ENCODE measurements around the gene NPAS2. TPM values are rescaled to one million over a fixed set of nuclear protein-coding genes. Genes with fewer than 3 reads are reported as not detected.
A peak's percentile ranks its signal among the peaks of the same experiment; 100 is the strongest.

Gene NPAS2
- total and polyA plus RNA-seq, 2 experiments from 2014 or later, result 0.55 to 0.89 TPM

GRCh38 chr2:100868083-100868482, 48.1 kb downstream of the NPAS2 start:
- Histone ChIP-seq H3K9me3 (ENCODE audit: low read depth) (no peaks in the 10 kb centered on the region), H3K4me1 (ENCODE audit: low read depth) (no peaks in the 10 kb centered on the region), H3K4me3 (no peak overlapping the region), H3K27ac (no peak overlapping the region), H3K36me3 (no peaks in the 10 kb centered on the region), H3K27me3 (no peaks in the 10 kb centered on the region)
- TF ChIP-seq CTCF (IDR thresholded peaks at IDR 0.05; ENCODE audit: low read depth, low read length), result no peak
- DNase-seq (ENCODE audit: low read depth in 1 of 2, low spot score in 1 of 2), result no peak

DNA sequence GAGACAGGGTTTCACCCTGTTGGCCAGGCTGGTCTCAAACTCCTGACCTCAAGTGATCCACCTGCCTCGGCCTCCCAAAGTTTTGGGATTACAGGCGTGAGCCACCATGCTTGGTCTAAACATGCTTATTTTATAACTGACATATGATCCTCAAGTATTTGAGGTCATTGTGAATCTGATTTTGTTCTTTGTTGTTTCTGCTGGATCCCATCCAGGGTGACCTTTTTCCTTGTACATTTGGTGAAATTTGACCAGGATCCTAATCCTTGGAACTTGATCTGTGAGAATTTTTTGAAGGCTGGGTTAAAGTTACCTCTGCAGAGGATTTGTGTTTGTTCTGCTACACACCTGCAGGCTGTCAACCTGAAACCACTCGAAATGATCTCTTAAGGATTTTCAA, 49.2 kb downstream of the NPAS2 start:
- no peak overlapping the region for H3K4me3 ChIP-seq
- H3K4me1 ChIP-seq (ENCODE audit: low read depth), result no peaks in the 10 kb centered on the region
- H3K36me3 ChIP-seq, result no peaks in the 10 kb centered on the region
- DNase-seq (ENCODE audit: low read depth in 1 of 2, low spot score in 1 of 2), result no peak
- TF ChIP-seq CTCF (IDR thresholded peaks at IDR 0.05; ENCODE audit: low read depth, low read length), result no peak
- no peaks in the 10 kb centered on the region for H3K27me3 ChIP-seq
- H3K9me3 ChIP-seq (ENCODE audit: low read depth), result no peaks in the 10 kb centered on the region
- no peak overlapping the region for H3K27ac ChIP-seq

GRCh38 chr2:100870652-100871531, 51.0 kb downstream of the NPAS2 start:
- no peaks in the 10 kb centered on the region for H3K27me3 ChIP-seq
- H3K4me3 ChIP-seq, result no peak overlapping the region
- peak; percentile 22 for TF ChIP-seq CTCF (IDR thresholded peaks at IDR 0.05; ENCODE audit: low read depth, low read length)
- H3K27ac ChIP-seq, result no peak overlapping the region
- no peak for DNase-seq (ENCODE audit: low read depth in 1 of 2, low spot score in 1 of 2)
- peaks cover 5% of the 10 kb centered on the region for H3K4me1 ChIP-seq (ENCODE audit: low read depth)
- H3K9me3 ChIP-seq (ENCODE audit: low read depth), result no peaks in the 10 kb centered on the region
- no peaks in the 10 kb centered on the region for H3K36me3 ChIP-seq

DNA sequence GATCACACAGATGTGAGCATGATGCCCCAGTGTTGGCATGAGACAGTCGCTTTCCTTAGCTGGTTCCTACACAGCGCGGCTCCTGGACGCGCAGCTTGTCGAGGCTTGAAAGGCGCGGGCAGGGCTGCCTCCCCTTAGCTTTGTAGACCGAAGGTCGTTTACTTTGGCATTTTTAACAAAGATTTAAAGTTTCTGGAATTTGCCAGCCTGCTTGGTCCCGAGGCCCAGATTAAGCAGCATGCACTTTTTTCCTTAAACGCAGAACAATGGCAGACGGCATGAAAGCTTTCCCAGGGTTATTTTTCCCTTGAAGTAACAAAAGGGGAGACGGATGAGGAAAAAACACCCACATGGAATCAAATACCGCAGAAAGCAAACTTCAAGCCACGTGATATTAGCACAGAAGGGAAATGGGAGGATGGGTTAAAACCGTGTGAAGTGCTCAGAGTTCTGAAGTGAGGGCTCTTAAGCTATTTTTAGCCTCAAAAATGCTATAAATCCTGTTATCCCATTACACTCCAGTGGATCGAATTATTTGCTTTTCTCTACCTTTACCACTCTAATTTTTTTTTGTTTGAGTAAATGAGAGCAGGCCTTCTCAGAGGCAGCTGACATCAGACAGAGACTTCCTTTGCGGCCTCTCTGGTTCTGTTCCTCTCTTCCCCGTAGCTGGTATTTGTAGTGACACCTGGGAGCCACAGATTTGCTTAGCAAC, 55.7 kb downstream of the NPAS2 start:
- Histone ChIP-seq H3K27me3 (no peaks in the 10 kb centered on the region), H3K4me1 (ENCODE audit: low read depth) (peaks cover 14% of the 10 kb centered on the region), H3K36me3 (no peaks in the 10 kb centered on the region), H3K9me3 (ENCODE audit: low read depth) (no peaks in the 10 kb centered on the region), H3K27ac (no peak overlapping the region), H3K4me3 (no peak overlapping the region)
- no peak for TF ChIP-seq CTCF (IDR thresholded peaks at IDR 0.05; ENCODE audit: low read depth, low read length)
- no peak for DNase-seq (ENCODE audit: low read depth in 1 of 2, low spot score in 1 of 2)

- no peak overlapping the region for H3K27ac ChIP-seq
- no peaks in the 10 kb centered on the region for H3K36me3 ChIP-seq
- DNase-seq (ENCODE audit: low read depth in 1 of 2, low spot score in 1 of 2), result no peak
- H3K4me1 ChIP-seq (ENCODE audit: low read depth), result peaks cover 14% of the 10 kb centered on the region
- no peak overlapping the region for H3K4me3 ChIP-seq
- no peaks in the 10 kb centered on the region for H3K9me3 ChIP-seq (ENCODE audit: low read depth)
- H3K27me3 ChIP-seq, result no peaks in the 10 kb centered on the region
- TF ChIP-seq CTCF (IDR thresholded peaks at IDR 0.05; ENCODE audit: low read depth, low read length), result no peak
These were observed 56.4 kb downstream of the NPAS2 start for GRCh38 chr2:100876231-100876860.

All from cardiac muscle cell (in vitro differentiated cells and primary cell).